Activated naive CD4-positive, alpha-beta T cell treated with Interleukin-2 at 50 U/mL for 16 hours (primary cell): ENCODE results near the gene EDEM1.
A peak's percentile ranks its signal among the peaks of the same experiment; 100 is the strongest.

Experiments used
- DNase-seq: peaks from one replicate; pipeline ENCODE4 v3.0.0-alpha.2; 2020

The EDEM1 gene

GRCh38 chr3:5202222-5202621, 14.7 kb downstream of the EDEM1 start:
- no peak for DNase-seq

- DNase-seq = peak; percentile 50
These were observed 17.8 kb downstream of the EDEM1 start for GRCh38 chr3:5205165-5205941.

GRCh38 chr3:5210926-5211325, 23.4 kb downstream of the EDEM1 start:
- DNase-seq = no peak

GRCh38 chr3:5212628-5213573, 25.4 kb downstream of the EDEM1 start:
- DNase-seq = no peak

GRCh38 chr3:5213574-5213966, 26.1 kb downstream of the EDEM1 start:
- DNase-seq = no peak

GRCh38 chr3:5214352-5214751, 26.8 kb downstream of the EDEM1 start:
- DNase-seq = no peak

GRCh38 chr3:5217824-5218595, 30.5 kb downstream of the EDEM1 start:
- DNase-seq = no peak

GRCh38 chr3:5218815-5219214, 31.3 kb downstream of the EDEM1 start:
- no peak for DNase-seq

- DNase-seq = no peak
These were observed 31.7 kb downstream of the EDEM1 start for GRCh38 chr3:5219216-5219615.

- no peak for DNase-seq
These were observed 32.7 kb downstream of the EDEM1 start for GRCh38 chr3:5220193-5220592.

GRCh38 chr3:5220667-5221431, 33.3 kb downstream of the EDEM1 start:
- no peak for DNase-seq

- DNase-seq = no peak
These were observed 34.2 kb downstream of the EDEM1 start for GRCh38 chr3:5221701-5222100.

GRCh38 chr3:5222283-5223005, 34.9 kb downstream of the EDEM1 start:
- no peak for DNase-seq

GRCh38 chr3:5226783-5227182, 39.3 kb downstream of the EDEM1 start:
- no peak for DNase-seq

- no peak for DNase-seq
These were observed 40.3 kb downstream of the EDEM1 start for GRCh38 chr3:5227812-5228211.

GRCh38 chr3:5229414-5229813, 41.9 kb downstream of the EDEM1 start:
- DNase-seq = no peak

GRCh38 chr3:5231074-5231473, 43.6 kb downstream of the EDEM1 start:
- DNase-seq = no peak

GRCh38 chr3:5231487-5231886, 44.0 kb downstream of the EDEM1 start:
- no peak for DNase-seq

GRCh38 chr3:5232570-5232969, 45.1 kb downstream of the EDEM1 start:
- no peak for DNase-seq

GRCh38 chr3:5233026-5233425, 45.5 kb downstream of the EDEM1 start:
- DNase-seq = no peak

GRCh38 chr3:5235655-5236054, 48.1 kb downstream of the EDEM1 start:
- DNase-seq = no peak

- DNase-seq = no peak
These were observed 51.0 kb downstream of the EDEM1 start for GRCh38 chr3:5238545-5238944.
